K562 (cell line): ENCODE data around the gene ZNF628. TPM values are rescaled to one million over a fixed set of nuclear protein-coding genes. Genes with fewer than 3 reads are reported as not detected.

Experiments
- ATAC-seq: fragments of 200-7000 bp; cut with Tn5 transposase; 3 replicates; pipeline ENCODE4 v1.9.1; 2020; ENCODE audit warnings: moderate library complexity
- BruUV-seq: library from RNA; stranded (reverse); fragments of 400-500 nt; replicated peaks from 2 replicates; lab custom pipeline; 2021; lab: Mats Ljungman, UMichigan
- CTCF ChIA-PET: fragments of 300-600 bp; formaldehyde crosslinking; extraction: SDS; loops from one replicate; lab custom pipeline; 2021; ENCODE audit warnings: low intra/inter-chr PET ratio; lab: Yijun Ruan, JAX
- POLR2A ChIA-PET: fragments of 300-600, 350-650 bp; sonication (Branson Sonifier 250); formaldehyde crosslinking; extraction: SDS; loops from one replicate; lab custom pipeline; 2021; ENCODE audit warnings: antibody characterized with exemption, inconsistent platforms; lab: Yijun Ruan, JAX
- DNase-seq, 4 experiments: peaks; one replicate each; pipeline versions ENCODE4 v3.0.0 to v3.0.0-alpha.2; 2011 to 2018; ENCODE audit warnings: low spot score in 3 of 4, mixed read lengths in 3 of 4; ENCODE audit errors: extremely low read depth in 1 of 4
- FAIRE-seq: peaks from 2 replicates; lab custom pipeline; 2011; peaks lifted over from hg19 to GRCh38; lab: Jason Lieb, UNC
- H2AFZ ChIP-seq: 2 replicates; pipeline ENCODE4 v1.6.0; 2011; ENCODE audit warnings: low read depth, low read length, control low read depth, inconsistent platforms
- H3K27ac ChIP-seq: fragments of 200-600 bp; 3 replicates; pipeline ENCODE4 v1.8.0; 2011; ENCODE audit warnings: low read depth, mild to moderate bottlenecking, control low read depth, inconsistent platforms, low read length, moderate library complexity, mixed read lengths; ENCODE audit errors: extremely low read depth
- H3K27me3 ChIP-seq, 2 experiments: fragments of 300-600 bp in 1 of 2; 2 replicates in 1 of 2; 3 replicates in 1 of 2; pipeline versions ENCODE4 v1.6.0 to v1.8.0; 2011; ENCODE audit warnings: inconsistent platforms in 2 of 2, low read length in 2 of 2, mild to moderate bottlenecking in 1 of 2, mixed read lengths in 1 of 2, moderate library complexity in 1 of 2; ENCODE audit not compliant: control insufficient read depth in 2 of 2, insufficient read depth in 2 of 2
- H3K36me3 ChIP-seq: fragments of 300-600 bp; 3 replicates; pipeline ENCODE4 v1.8.0; 2011; ENCODE audit warnings: mild to moderate bottlenecking, low read length, inconsistent platforms; ENCODE audit not compliant: control insufficient read depth, insufficient read depth
- H3K4me1 ChIP-seq, 2 experiments: fragments of 200-600 bp in 1 of 2; replicated peaks in 1 of 2; 2 replicates in 1 of 2; 3 replicates in 1 of 2; pipeline versions ENCODE4 v1.5.1 to v1.8.0; 2011; ENCODE audit warnings: inconsistent platforms in 2 of 2, low read length in 2 of 2, mild to moderate bottlenecking in 1 of 2, mixed read lengths in 1 of 2, moderate library complexity in 1 of 2; ENCODE audit not compliant: control insufficient read depth in 2 of 2, insufficient read depth in 2 of 2
- H3K4me2 ChIP-seq: 2 replicates; pipeline ENCODE4 v1.6.1; 2011; ENCODE audit warnings: low read length, control low read depth, inconsistent platforms, mixed read lengths; ENCODE audit not compliant: insufficient read depth
- H3K4me3 ChIP-seq: fragments of 200-600 bp; sonication (generic), shearing (Covaris generic); 2 replicates; pipeline ENCODE4 v1.5.1; 2016; ENCODE audit warnings: control low read depth, inconsistent platforms
- H3K79me2 ChIP-seq: fragments of 200-600 bp; 3 replicates; pipeline ENCODE4 v1.8.0; 2011; ENCODE audit warnings: low read length, inconsistent platforms; ENCODE audit not compliant: control insufficient read depth, insufficient read depth
- H3K9ac ChIP-seq, 2 experiments: 2 replicates each; pipeline versions ENCODE4 v1.6.0 to v1.6.1; 2011; ENCODE audit warnings: low read depth in 2 of 2, low read length in 2 of 2, control low read depth in 1 of 2, inconsistent platforms in 1 of 2, mild to moderate bottlenecking in 1 of 2, mixed read lengths in 1 of 2; ENCODE audit not compliant: insufficient read depth in 1 of 2
- H3K9me1 ChIP-seq: one replicate; pipeline ENCODE4 v1.6.0; 2011; ENCODE audit warnings: inconsistent platforms, mild to moderate bottlenecking, low read length, moderate library complexity; ENCODE audit not compliant: control insufficient read depth, insufficient read depth
- H3K9me3 ChIP-seq: replicated peaks from 2 replicates; pipeline ENCODE4 v1.5.1; 2011; ENCODE audit warnings: low read depth, low read length, inconsistent platforms; ENCODE audit not compliant: control insufficient read depth, insufficient read depth
- H4K20me1 ChIP-seq: replicated peaks from 2 replicates; pipeline ENCODE4 v1.6.1; 2011; ENCODE audit warnings: low read length, inconsistent platforms, mixed read lengths; ENCODE audit not compliant: control insufficient read depth, insufficient read depth
- CREB3L1 ChIP-seq: fragments of 450-650 bp; IDR thresholded peaks from 2 replicates; pipeline ENCODE4 v1.6.1; 2014; ENCODE audit warnings: low read depth, mild to moderate bottlenecking, moderate library complexity, borderline replicate concordance
- E2F5 ChIP-seq: sonication (generic); formaldehyde crosslinking; IDR thresholded peaks from 2 replicates; pipeline ENCODE4 v1.8.0; 2022; ENCODE audit warnings: mild to moderate bottlenecking, missing genetic modification reagents
- EP400 ChIP-seq: fragments of 450-650 bp; IDR thresholded peaks from 2 replicates; pipeline ENCODE4 v1.6.1; 2017; ENCODE audit warnings: antibody characterized with exemption, mild to moderate bottlenecking, moderate library complexity
- HDAC1 ChIP-seq, 2 experiments: fragments of 450-650 bp; IDR thresholded peaks; 2 replicates each; pipeline ENCODE4 v1.6.1; 2016 to 2017; ENCODE audit warnings: inconsistent platforms in 1 of 2, mild to moderate bottlenecking in 1 of 2, moderate library complexity in 1 of 2
- HMGN3 ChIP-seq: IDR thresholded peaks from 2 replicates; pipeline ENCODE4 v1.6.1; 2011; ENCODE audit warnings: borderline replicate concordance, low read depth, mild to moderate bottlenecking, mixed read lengths, low read length; ENCODE audit not compliant: insufficient read length; ENCODE audit errors: extremely low read depth
- KHSRP ChIP-seq: fragments of 450-650 bp; IDR thresholded peaks from 2 replicates; pipeline ENCODE4 v1.6.1; 2017
- MAZ ChIP-seq, 2 experiments: fragments of 450-650 bp in 1 of 2; sonication (generic) in 1 of 2; formaldehyde crosslinking; IDR thresholded peaks in 1 of 2; conservative IDR thresholded peaks in 1 of 2; 2 replicates each; pipeline versions ENCODE4 v1.4.0 to v1.5.0; 2020; ENCODE audit warnings: mild to moderate bottlenecking in 1 of 2, missing genetic modification reagents in 1 of 2
- MNT ChIP-seq, 2 experiments: fragments of 450-650 bp; conservative IDR thresholded peaks; 2 replicates each; pipeline ENCODE4 v1.6.1; 2017; ENCODE audit warnings: mild to moderate bottlenecking in 2 of 2, moderate library complexity in 2 of 2
- MYC ChIP-seq, 2 experiments: fragments of 250-450 bp in 1 of 2; sonication (Bioruptor Pico) in 1 of 2; IDR thresholded peaks; 2 replicates each; pipeline versions ENCODE4 v1.5.1 to v1.6.1; 2012 to 2021; ENCODE audit warnings: low read depth in 2 of 2, borderline replicate concordance in 1 of 2, improper control_type of control experiment in 1 of 2, low read length in 1 of 2, mild to moderate bottlenecking in 1 of 2, moderate library complexity in 1 of 2
- PCBP1 ChIP-seq: fragments of 200-400 bp; formaldehyde crosslinking; IDR thresholded peaks from 2 replicates; pipeline ENCODE4 v1.6.1; 2018; ENCODE audit warnings: mild to moderate bottlenecking, low read depth, low read length; ENCODE audit not compliant: poor library complexity, severe bottlenecking
- POLR2G ChIP-seq: fragments of 200-400 bp; formaldehyde crosslinking; IDR thresholded peaks from 2 replicates; pipeline ENCODE4 v1.6.1; 2017; ENCODE audit warnings: low read depth, mild to moderate bottlenecking, antibody characterized with exemption, low read length, moderate library complexity
- RAD21 ChIP-seq, 2 experiments: fragments of 250-450 bp in 1 of 2; fragments of 450-650 bp in 1 of 2; sonication (Bioruptor Pico) in 1 of 2; formaldehyde crosslinking in 1 of 2; IDR thresholded peaks in 1 of 2; conservative IDR thresholded peaks in 1 of 2; 2 replicates each; pipeline versions ENCODE4 v1.4.0 to v1.8.0; 2020 to 2022; ENCODE audit warnings: mild to moderate bottlenecking in 2 of 2, moderate library complexity in 1 of 2
- ZBTB7A ChIP-seq: IDR thresholded peaks from 2 replicates; pipeline ENCODE4 v1.6.1; 2011; ENCODE audit warnings: low read depth, mild to moderate bottlenecking, low read length, moderate library complexity, borderline replicate concordance; ENCODE audit not compliant: control insufficient read depth
- ZNF134 ChIP-seq: fragments of 250-450 bp; sonication (Bioruptor Pico); conservative IDR thresholded peaks from 2 replicates; pipeline ENCODE4 v1.4.0; 2020
- ZNF668 ChIP-seq: fragments of 250-450 bp; sonication (Bioruptor Pico); IDR thresholded peaks from 2 replicates; pipeline ENCODE4 v1.8.0; 2022; ENCODE audit warnings: mild to moderate bottlenecking, inconsistent platforms
- WGBS: fragments of 100-300 bp; shearing (Covaris generic); methylation state at CpG from one replicate; pipeline ENCODE4 v1.1.6; 2016; ENCODE audit warnings: low coverage, mixed read lengths; ENCODE audit not compliant: insufficient coverage; ENCODE audit errors: missing lambda C conversion rate; 5-methylcytosine and 5-hydroxymethylcytosine counted together
- in situ Hi-C: fragments of 300-500 bp; cut with MboI; formaldehyde crosslinking; loops from 4 replicates; pipeline ENCODE4 v1.15.0; 2018; ENCODE audit warnings: inconsistent platforms, mixed read lengths
- intact Hi-C: fragments of 100-400 bp; cut with micrococcal nuclease; formaldehyde crosslinking; loops from 2 replicates; pipeline ENCODE4 v1.14.2; 2022
- polyA plus RNA-seq, 8 experiments: library from polyadenylated mRNA; depleted of rRNA in 4 of 8; stranded (reverse) in 5 of 8; unstranded in 3 of 8; fragments of >200 nt; fragmentation: Nextera tagmentation in 2 of 8; fragmentation: Illumina TruSeq in 1 of 8; extraction: Ambion mirVana in 2 of 8; extraction: Trizol in 1 of 8; gene quantifications; 2 replicates each; pipeline versions ENCODE4 v1.2.1 to v1.2.3, GENCODE V29; 2011 to 2014; ENCODE audit warnings: inconsistent platforms in 1 of 8, missing spikeins in 1 of 8
- total RNA-seq, 7 experiments: library from RNA; depleted of rRNA in 6 of 7; stranded (reverse); fragments of >200 nt in 6 of 7; fragmentation: Illumina TruSeq in 2 of 7; extraction: Trizol in 2 of 7; gene quantifications; 2 replicates each; pipeline versions ENCODE4 v1.2.1 to v1.2.3, GENCODE V29; 2011 to 2021; ENCODE audit warnings: low replicate concordance in 1 of 7

ZNF628 gene
- total and polyA plus RNA-seq, 9 of the 15 experiments (the other 6 are each of a cell fraction or from before 2014, with no cell fraction given) = 0.13 to 13.6 (median 2.2) TPM; not detected in 3

- peaks cover 3 to 22% of the 10 kb centered on the region in 2 experiments; a peak in 3 of 5 replicates for H3K4me1 ChIP-seq
- H3K9ac ChIP-seq = peak overlapping the region; percentile 56 to 89
- peak overlapping the region; percentile 42 for H3K4me3 ChIP-seq
- CTCF ChIA-PET = interaction anchor here (0.6 to 2.9 kb wide), 7 partner anchors 19 to 136 kb away, joined by 3 to 73 read pairs (median 4); partner anchors contain the start of gene ZNF865
- ATAC-seq = peak; percentile 100
- peaks cover 3 to 16% of the 10 kb centered on the region in 2 experiments; a peak in 3 of 5 replicates for H3K27me3 ChIP-seq
- no peaks in the 10 kb centered on the region for H3K79me2 ChIP-seq
- intact Hi-C loops = loop anchor here (1.0 kb wide), 2 partner anchors 89 to 114 kb away; no protein-coding TSS in a partner anchor
- no peaks in the 10 kb centered on the region for H3K9me1 ChIP-seq
- H3K36me3 ChIP-seq = no peaks in the 10 kb centered on the region
- H3K4me2 ChIP-seq = peak overlapping the region; percentile 69
- no peaks in the 10 kb centered on the region; the same call in 1 of the 2 replicates for H3K9me3 ChIP-seq
- H4K20me1 ChIP-seq = no peaks in the 10 kb centered on the region
- POLR2A ChIA-PET = interaction anchor here (0.6 to 1.4 kb wide), 2 partner anchors 13 to 23 kb away, joined by 3 read pairs; no protein-coding TSS in a partner anchor
- H3K27ac ChIP-seq = peak overlapping the region; percentile 76
- no TSS peak for BruUV-seq
- in situ Hi-C loops = loop anchor here (5.0 to 10.0 kb wide), 2 partner anchors 110 to 298 kb away; no protein-coding TSS in a partner anchor
- peak; percentile 95 to 100 (median 100) for DNase-seq
- WGBS = 4% methylated on average over 42 of the region's 61 CpGs
- peak; percentile 96 for FAIRE-seq
- peak overlapping the region; percentile 92 for H2AFZ ChIP-seq
- TF ChIP-seq MNT (conservative IDR thresholded peaks at IDR 0.05) = peak in 1 of 2 experiments; percentile 49; a peak in 2 of 4 replicates
- peak; percentile 31 for TF ChIP-seq MYC (IDR thresholded peaks at IDR 0.05; ENCODE audit: low read depth, low read length)
- TF ChIP-seq MYC (CRISPR knock-in tag; IDR thresholded peaks at IDR 0.05; ENCODE audit: borderline replicate concordance, low read depth) = no peak
- TF ChIP-seq HDAC1 (IDR thresholded peaks at IDR 0.05) = peak in 1 of 2 experiments; percentile 25; a peak in 1 of 4 replicates
- peak; percentile 77 for TF ChIP-seq POLR2G
- TF ChIP-seq ZNF668 (CRISPR knock-in tag) = no peak
- TF ChIP-seq RAD21 (CRISPR knock-in tag; conservative IDR thresholded peaks at IDR 0.05 in 1 of 2, IDR thresholded peaks at IDR 0.05 in 1 of 2) = peak; percentile 98 to 99
- TF ChIP-seq KHSRP = peak; percentile 72
- TF ChIP-seq ZBTB7A = no peak; the same call in 1 of the 2 replicates
- TF ChIP-seq CREB3L1 = 0 out of 2 replicates have a peak, but pooled peaks have one; percentile 28
- peak; percentile 88 for TF ChIP-seq EP400
- peak; percentile 80 for TF ChIP-seq HMGN3
- peak; percentile 81 for TF ChIP-seq PCBP1
- TF ChIP-seq MAZ (CRISPR knock-in tag; conservative IDR thresholded peaks at IDR 0.05 in 1 of 2, IDR thresholded peaks at IDR 0.05 in 1 of 2) = peak; percentile 88 to 94
- no peak for TF ChIP-seq E2F5
- TF ChIP-seq ZNF134 (CRISPR knock-in tag) = no peak
Observed at GRCh38 chr19:55516878-55517620, 40.6 kb downstream of the ZNF628 start.
